Measurements from ENCODE around the gene CCDC136. TPM values are rescaled to one million over a fixed set of nuclear protein-coding genes. Genes with fewer than 3 reads are reported as not detected.

Gene CCDC136
- total and polyA plus RNA-seq, 10 donors, result 0.77 to 9.8 (median 4.5) TPM

- intact Hi-C loops (cut with DNase I; ENCODE audit: low total_unique reads), result no loop called here
- Histone ChIP-seq H3K4me3 (no peak overlapping the region), H3K4me1 (no peaks in the 10 kb centered on the region), H3K27me3 (replicated peaks in 1 of 7) (no peaks in the 10 kb centered on the region), H3K27ac (no peak overlapping the region), H3K36me3 (peaks cover 0 to 27% (median 10%) of the 10 kb centered on the region in 6 donors), H3K9me3 (peaks cover 0 to 22% (median 13%) of the 10 kb centered on the region in 8 donors)
- DNase-seq, result no peak
- WGBS, 5 donors, result 69 to 85% (median 76%) methylated on average over 5 of the region's 5 CpGs
- TF ChIP-seq POLR2AphosphoS5 (IDR thresholded peaks at IDR 0.05) (no peak), CTCF (IDR thresholded peaks at IDR 0.05 in 8 of 11, conservative IDR thresholded peaks at IDR 0.05 in 3 of 11) (no peak), POLR2A (IDR thresholded peaks at IDR 0.05) (no peak)
Measured at GRCh38 chr7:128777156-128778123, 14.3 kb upstream of the CCDC136 start.

- peaks cover 0 to 12% (median 1%) of the 10 kb centered on the region in 6 donors for H3K36me3 ChIP-seq
- H3K27ac ChIP-seq, result no peak overlapping the region
- peaks cover 0 to 22% (median 13%) of the 10 kb centered on the region in 8 donors for H3K9me3 ChIP-seq
- H3K4me1 ChIP-seq, result no peaks in the 10 kb centered on the region
- no peaks in the 10 kb centered on the region for H3K27me3 ChIP-seq (replicated peaks in 1 of 7)
- no peak overlapping the region for H3K4me3 ChIP-seq
- no peak for TF ChIP-seq POLR2A (IDR thresholded peaks at IDR 0.05)
- TF ChIP-seq POLR2AphosphoS5 (IDR thresholded peaks at IDR 0.05), result no peak
- no peak for TF ChIP-seq CTCF (IDR thresholded peaks at IDR 0.05 in 8 of 11, conservative IDR thresholded peaks at IDR 0.05 in 3 of 11)
- DNase-seq, result no peak
- 94 to 100% (median 98%) methylated on average over 3 to 5 of the region's 5 CpGs for WGBS, 5 donors
- intact Hi-C loops (cut with DNase I; ENCODE audit: low total_unique reads), result no loop called here
Measured at GRCh38 chr7:128778946-128779345, 12.8 kb upstream of the CCDC136 start.

- intact Hi-C loops (cut with DNase I; ENCODE audit: low total_unique reads), result no loop called here
- Histone ChIP-seq H3K4me3 (no peak overlapping the region), H3K9me3 (peaks cover 0 to 22% (median 13%) of the 10 kb centered on the region in 8 donors), H3K27ac (no peak overlapping the region), H3K4me1 (no peaks in the 10 kb centered on the region), H3K36me3 (no peaks in the 10 kb centered on the region), H3K27me3 (replicated peaks in 1 of 7) (no peaks in the 10 kb centered on the region)
- no peak for TF ChIP-seq POLR2A (IDR thresholded peaks at IDR 0.05)
- no peak for TF ChIP-seq POLR2AphosphoS5 (IDR thresholded peaks at IDR 0.05)
- no peak for TF ChIP-seq CTCF (IDR thresholded peaks at IDR 0.05 in 8 of 11, conservative IDR thresholded peaks at IDR 0.05 in 3 of 11)
- WGBS, 5 donors, result 89 to 93% (median 92%) methylated on average over 5 of the region's 5 CpGs
- DNase-seq, result no peak
Measured at GRCh38 chr7:128781126-128781525, 10.6 kb upstream of the CCDC136 start.

GRCh38 chr7:128781851-128782250 lies 9.9 kb upstream of the CCDC136 start:
- Histone ChIP-seq H3K9me3 (peaks cover 0 to 22% (median 13%) of the 10 kb centered on the region in 8 donors), H3K27me3 (replicated peaks in 1 of 7) (no peaks in the 10 kb centered on the region), H3K4me1 (no peaks in the 10 kb centered on the region), H3K27ac (no peak overlapping the region), H3K4me3 (no peak overlapping the region), H3K36me3 (no peaks in the 10 kb centered on the region)
- 67 to 87% (median 84%) methylated on average over 3 of the region's 3 CpGs for WGBS, 5 donors
- no peak for TF ChIP-seq CTCF (IDR thresholded peaks at IDR 0.05 in 8 of 11, conservative IDR thresholded peaks at IDR 0.05 in 3 of 11)
- intact Hi-C loops (cut with DNase I; ENCODE audit: low total_unique reads), result no loop called here
- DNase-seq, result no peak
